Common myeloid progenitor, CD34-positive (primary cell): Measurements from ENCODE around the gene GALT.

Experiments used
- CTCF ChIA-PET: fragments of 350-600 bp; sonication (Branson Sonifier 250); formaldehyde crosslinking; loops from one replicate; lab custom pipeline; 2021; ENCODE audit warnings: antibody characterized with exemption; lab: Charles Lee
- POLR2A ChIA-PET: fragments of 350-600 bp; sonication (Branson Sonifier 250); formaldehyde crosslinking; loops from one replicate; lab custom pipeline; 2021; ENCODE audit warnings: antibody characterized with exemption; lab: Charles Lee
- DNase-seq, 3 donors: peaks; one replicate each; pipeline versions ENCODE4 v3.0.0 to v3.0.0-alpha.2; 2013
- H3K27ac ChIP-seq, 2 experiments: 1 replicate in 1 of 2; 2 replicates in 1 of 2; pipeline ENCODE4 v1.7.0; 2013; ENCODE audit warnings: inconsistent platforms in 2 of 2, low read length in 2 of 2, mild to moderate bottlenecking in 2 of 2, low read depth in 1 of 2, moderate library complexity in 1 of 2; ENCODE audit not compliant: severe bottlenecking in 2 of 2, insufficient read depth in 1 of 2, poor library complexity in 1 of 2
- H3K27me3 ChIP-seq, 5 experiments: replicated peaks in 2 of 5; 1 replicate in 3 of 5; 2 replicates in 2 of 5; pipeline versions ENCODE4 v1.6.1 to v1.7.0; 2013; ENCODE audit warnings: low read length in 4 of 5, mild to moderate bottlenecking in 2 of 5, moderate library complexity in 2 of 5, inconsistent platforms in 1 of 5; ENCODE audit not compliant: insufficient read depth in 5 of 5, control insufficient read depth in 4 of 5
- H3K36me3 ChIP-seq, 4 experiments: 1 replicate in 2 of 4; 2 replicates in 2 of 4; pipeline versions ENCODE4 v1.6.1 to v1.7.0; 2013; ENCODE audit warnings: low read length in 3 of 4, control low read depth in 1 of 4, mild to moderate bottlenecking in 1 of 4; ENCODE audit not compliant: control insufficient read depth in 4 of 4, insufficient read depth in 4 of 4
- H3K4me1 ChIP-seq, 4 experiments: 1 replicate in 3 of 4; 2 replicates in 1 of 4; pipeline versions ENCODE4 v1.6.1 to v1.7.1; 2013; ENCODE audit warnings: low read length in 3 of 4, mild to moderate bottlenecking in 3 of 4, control low read depth in 1 of 4, inconsistent platforms in 1 of 4, moderate library complexity in 1 of 4; ENCODE audit not compliant: control insufficient read depth in 4 of 4, insufficient read depth in 4 of 4; ENCODE audit errors: control extremely low read depth in 1 of 4
- H3K4me3 ChIP-seq, 7 experiments: 1 replicate in 4 of 7; 2 replicates in 3 of 7; pipeline versions ENCODE4 v1.5.1 to v1.7.0; 2013; ENCODE audit warnings: mild to moderate bottlenecking in 7 of 7, low read length in 6 of 7, moderate library complexity in 6 of 7, inconsistent platforms in 2 of 7, low read depth in 2 of 7, control low read depth in 1 of 7; ENCODE audit not compliant: insufficient read depth in 4 of 7, control insufficient read depth in 1 of 7; ENCODE audit errors: extremely low read depth in 1 of 7
- H3K9me3 ChIP-seq, 5 experiments: 1 replicate in 4 of 5; 2 replicates in 1 of 5; pipeline versions ENCODE4 v1.6.1 to v1.7.1; 2013; ENCODE audit warnings: low read length in 4 of 5, mild to moderate bottlenecking in 2 of 5, inconsistent platforms in 1 of 5, low read depth in 1 of 5, moderate library complexity in 1 of 5; ENCODE audit not compliant: control insufficient read depth in 4 of 5, insufficient read depth in 2 of 5; ENCODE audit errors: control extremely low read depth in 1 of 5
- WGBS: methylation state at CpG from one replicate; pipeline ENCODE4 v1.1.5; 2013; ENCODE audit not compliant: insufficient coverage; 5-methylcytosine and 5-hydroxymethylcytosine counted together

GALT gene

GRCh38 chr9:34612788-34613390 is 33.6 kb upstream of the GALT start:
- CTCF ChIA-PET: interaction anchor here (0.7 to 17.0 kb wide), 10 partner anchors 8 to 65 kb away, joined by 3 to 293 read pairs (median 4); partner anchors contain the start of genes ARID3C, GALT and SIGMAR1
- H3K4me1 ChIP-seq: peaks cover 1 to 26% (median 20%) of the 10 kb centered on the region in 4 experiments
- H3K27ac ChIP-seq: no peak overlapping the region
- no peaks in the 10 kb centered on the region for H3K9me3 ChIP-seq
- POLR2A ChIA-PET: no interaction called here
- H3K4me3 ChIP-seq: peak overlapping the region in 6 of 7 experiments; percentile 62 to 93 (median 81)
- peak; percentile 75 to 80 (median 79) for DNase-seq
- peaks cover 2 to 44% (median 29%) of the 10 kb centered on the region in 4 experiments for H3K36me3 ChIP-seq
- WGBS: 0% methylated on average over 12 of the region's 15 CpGs
- no peaks in the 10 kb centered on the region for H3K27me3 ChIP-seq

GRCh38 chr9:34615132-34615531 is 31.3 kb upstream of the GALT start:
- H3K27me3 ChIP-seq: no peaks in the 10 kb centered on the region
- DNase-seq: no peak
- H3K27ac ChIP-seq: no peak overlapping the region
- no peak overlapping the region for H3K4me3 ChIP-seq
- ChIA-PET POLR2A (no interaction called here), CTCF (interaction anchor here (0.5 to 17.0 kb wide), 5 partner anchors 10 to 175 kb away, joined by 3 to 293 read pairs (median 14); partner anchors contain the start of genes ARID3C and SIGMAR1)
- peaks cover 7 to 35% (median 27%) of the 10 kb centered on the region in 4 experiments for H3K4me1 ChIP-seq
- H3K36me3 ChIP-seq: peaks cover 2 to 46% (median 35%) of the 10 kb centered on the region in 4 experiments
- H3K9me3 ChIP-seq: no peaks in the 10 kb centered on the region
- 100% methylated on average over 1 of the region's 2 CpGs for WGBS

GRCh38 chr9:34620061-34620994 is 26.1 kb upstream of the GALT start, which contains the start of gene DCTN3:
DCTN3 (minus strand) TSS chr9:34620495; CDS start chr9:34620464, 31 bp downstream.
- peaks cover 2 to 26% (median 23%) of the 10 kb centered on the region in 4 experiments for H3K36me3 ChIP-seq
- ChIA-PET CTCF (interaction anchor here (0.6 to 7.6 kb wide), 10 partner anchors 9 to 1089 kb away, joined by 3 to 82 read pairs (median 4); partner anchors contain the start of genes ARID3C, CCL27, GALT and SIGMAR1), POLR2A (interaction anchor here (1.1 to 1.2 kb wide), 2 partner anchors 9 to 17 kb away, joined by 3 to 4 read pairs; partner anchors contain the start of genes RPP25L and SIGMAR1)
- DNase-seq: peak; percentile 96 to 98 (median 97)
- H3K27me3 ChIP-seq: peaks cover 0 to 44% (median 20%) of the 10 kb centered on the region in 5 experiments
- H3K4me1 ChIP-seq: peaks cover 5 to 29% (median 10%) of the 10 kb centered on the region in 4 experiments
- WGBS: 5% methylated on average over 40 of the region's 43 CpGs
- H3K4me3 ChIP-seq: peak within 1 kb of the TSS; percentile 60 to 93 (median 83)
- H3K9me3 ChIP-seq: peaks cover 0 to 6% (median 0%) of the 10 kb centered on the region in 5 experiments
- peak within 1 kb of the TSS; percentile 56 to 78 for H3K27ac ChIP-seq

- peaks cover 10 to 77% (median 43%) of the 10 kb centered on the region in 5 experiments for H3K27me3 ChIP-seq
- 4% methylated on average over 46 of the region's 63 CpGs for WGBS
- ChIA-PET POLR2A (no interaction called here), CTCF (interaction anchor here (0.9 to 7.6 kb wide), 4 partner anchors 8 to 20 kb away, joined by 3 to 82 read pairs (median 19); no protein-coding TSS in a partner anchor)
- DNase-seq: peak in 2 of 3 donors; percentile 43 to 59
- no peak overlapping the region for H3K27ac ChIP-seq
- peak overlapping the region in 3 of 7 experiments; percentile 17 to 54 (median 39) for H3K4me3 ChIP-seq
- peaks cover 5 to 35% (median 13%) of the 10 kb centered on the region in 4 experiments for H3K4me1 ChIP-seq
- H3K36me3 ChIP-seq: peaks cover 0 to 3% (median 0%) of the 10 kb centered on the region in 4 experiments
- peaks cover 0 to 6% (median 0%) of the 10 kb centered on the region in 5 experiments for H3K9me3 ChIP-seq
Observed at GRCh38 chr9:34623374-34624235, 22.9 kb upstream of the GALT start.

GRCh38 chr9:34624475-34625185 is 21.8 kb upstream of the GALT start:
- Histone ChIP-seq H3K4me3 (no peak overlapping the region), H3K27ac (no peak overlapping the region), H3K4me1 (peaks cover 2 to 38% (median 13%) of the 10 kb centered on the region in 4 experiments), H3K36me3 (no peaks in the 10 kb centered on the region), H3K9me3 (peaks cover 0 to 6% (median 0%) of the 10 kb centered on the region in 5 experiments), H3K27me3 (peaks cover 11 to 87% (median 47%) of the 10 kb centered on the region in 5 experiments)
- WGBS: 13% methylated on average over 36 of the region's 39 CpGs
- POLR2A ChIA-PET: interaction anchor here (0.7 kb wide), 1 partner anchor 11 kb away, joined by 3 read pairs; no protein-coding TSS in a partner anchor
- DNase-seq: no peak
- CTCF ChIA-PET: interaction anchor here (0.7 to 7.6 kb wide), 6 partner anchors 9 to 26 kb away, joined by 3 to 82 read pairs (median 3); partner anchors contain the start of gene GALT
